NCI-H82 treated with DMSO at 0.1 percent for 48 hours (cell line): Measurements from ENCODE around the gene SCN7A.
"Not testable (repeated sequence)": the region's sequence is repeated elsewhere in the genome, so short reads cannot be mapped to it uniquely, and the experiment has no call there.

Source experiments
- DNase-seq: peaks from one replicate; lab custom pipeline; 2025; ENCODE audit not compliant: unreplicated experiment; lab: John Stamatoyannopoulos, UW

The SCN7A gene

DNA sequence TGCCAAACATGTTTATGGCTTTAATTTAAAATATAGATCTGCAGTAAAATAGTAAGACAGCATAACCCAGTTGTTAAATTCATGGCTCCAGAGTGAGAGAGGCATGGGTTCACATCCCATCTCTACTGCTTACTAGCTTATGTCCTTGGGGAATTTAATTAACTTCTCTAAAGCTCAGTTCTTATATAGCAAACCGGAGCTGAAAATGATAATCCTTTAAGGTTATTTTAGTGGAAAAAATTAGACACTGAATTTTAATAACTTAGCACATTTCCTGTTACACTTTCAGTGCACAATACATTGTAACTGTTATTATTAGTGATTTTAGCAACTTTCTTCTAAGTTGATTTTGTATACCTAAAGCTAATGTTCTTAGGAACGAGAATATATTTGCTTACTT lies 133.1 kb downstream of the SCN7A start:
- no peak for DNase-seq

- no peak for DNase-seq
These were observed 133.6 kb downstream of the SCN7A start for GRCh38 chr2:166360426-166360825.

DNA sequence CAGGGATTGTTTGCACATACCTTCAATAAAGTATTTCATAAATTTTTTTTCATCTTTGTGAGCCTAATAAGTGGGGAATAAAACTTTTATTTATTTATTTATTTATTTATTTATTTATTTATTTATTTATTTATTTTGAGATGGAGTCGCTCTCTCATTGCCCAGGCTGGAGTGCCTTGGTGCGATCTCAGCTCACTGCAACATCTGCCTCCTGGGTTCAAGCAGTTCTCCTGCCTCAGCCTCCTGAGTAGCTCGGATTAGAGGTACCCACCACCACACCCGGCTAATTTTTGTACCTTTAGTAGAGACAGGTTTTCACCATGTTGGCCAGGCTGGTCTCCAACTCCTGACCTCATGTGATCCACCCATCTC lies 136.1 kb downstream of the SCN7A start:
- DNase-seq = not testable (repeated sequence)

GRCh38 chr2:166357068-166357949 lies 136.7 kb downstream of the SCN7A start:
- no peak for DNase-seq
